GM19238 (cell line): ENCODE data around the gene CCSER1.

Source experiments
- DNase-seq: peaks from one replicate; pipeline ENCODE4 v3.0.0; 2011; ENCODE audit warnings: low spot score; ENCODE audit not compliant: insufficient read length

CCSER1 gene

DNA sequence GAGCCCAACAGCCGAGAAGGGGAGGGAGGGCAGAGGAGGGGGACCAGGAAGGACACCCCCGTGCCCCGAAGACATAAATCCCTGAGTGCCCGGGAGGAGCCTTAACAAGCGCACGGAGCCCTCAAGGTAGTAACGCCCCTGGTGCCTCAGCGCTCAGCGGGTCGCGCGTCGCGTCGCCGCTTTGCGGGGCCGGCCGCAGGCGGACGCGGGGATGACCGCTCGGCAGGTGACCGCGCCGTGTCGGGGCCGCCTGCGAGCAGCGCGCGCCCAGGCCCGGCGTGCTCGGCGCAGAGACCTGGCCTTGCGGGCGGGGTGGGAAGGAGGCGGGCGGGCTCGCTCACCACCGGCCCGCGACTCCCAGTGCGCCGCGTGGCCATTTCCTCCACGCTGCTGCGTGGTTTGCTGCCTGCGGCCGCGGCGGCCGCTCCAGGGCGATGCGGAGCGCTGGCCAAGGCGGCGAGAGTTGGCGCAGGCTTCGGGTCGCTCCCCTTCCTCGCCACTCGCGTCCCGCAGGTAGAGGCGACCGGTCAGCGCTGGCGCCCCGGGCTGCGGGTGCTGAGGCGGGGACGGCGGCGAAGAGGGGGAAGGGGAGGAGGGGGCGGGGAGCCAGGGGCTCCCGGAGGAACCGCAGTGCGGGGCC, 632 bp downstream of the CCSER1 start:
- no peak for DNase-seq

DNA sequence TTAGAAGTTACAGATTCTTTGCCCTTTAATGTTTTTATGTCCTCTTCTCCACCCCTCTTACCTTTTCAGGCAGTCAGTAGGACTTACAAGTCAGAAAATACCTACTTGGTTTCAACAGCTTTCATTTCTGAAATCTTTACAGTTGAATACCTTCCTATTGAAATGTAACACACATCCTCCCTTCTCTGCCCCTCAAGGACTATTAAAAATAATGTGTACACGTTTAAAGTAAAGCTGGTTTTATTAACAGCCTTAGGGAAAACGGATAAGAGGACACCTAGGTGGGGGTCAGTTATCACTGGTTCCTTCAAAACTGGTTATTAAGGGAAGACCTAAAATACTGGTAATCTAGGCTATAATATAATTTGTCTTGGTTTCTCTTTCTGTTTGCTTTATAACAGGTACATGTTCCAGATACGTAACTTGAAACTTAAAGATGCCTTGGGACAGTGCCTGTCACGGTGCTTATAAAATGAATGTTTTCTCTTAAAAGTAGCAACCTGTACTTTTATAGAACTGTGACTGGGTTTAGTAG, 1.8 kb downstream of the CCSER1 start:
- no peak for DNase-seq

DNA sequence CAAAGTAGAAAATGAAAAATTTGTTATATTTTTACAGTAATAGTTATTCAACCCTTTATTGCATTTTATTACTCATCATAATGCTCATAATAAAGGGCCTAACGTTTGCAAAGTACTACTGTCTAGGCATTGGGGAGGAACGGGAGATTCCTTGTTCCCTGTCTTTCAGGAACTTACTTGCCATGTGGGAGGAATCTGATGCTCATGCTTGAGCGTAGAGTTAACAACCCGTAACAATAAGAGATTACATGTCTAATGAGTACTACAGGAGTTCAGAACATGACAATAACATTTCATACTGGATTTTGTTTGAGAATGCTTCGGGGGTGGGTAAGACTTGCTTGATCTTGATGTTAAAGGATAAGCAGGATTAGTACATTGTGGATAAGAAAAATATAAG, 2.9 kb downstream of the CCSER1 start:
- DNase-seq, result no peak

DNA sequence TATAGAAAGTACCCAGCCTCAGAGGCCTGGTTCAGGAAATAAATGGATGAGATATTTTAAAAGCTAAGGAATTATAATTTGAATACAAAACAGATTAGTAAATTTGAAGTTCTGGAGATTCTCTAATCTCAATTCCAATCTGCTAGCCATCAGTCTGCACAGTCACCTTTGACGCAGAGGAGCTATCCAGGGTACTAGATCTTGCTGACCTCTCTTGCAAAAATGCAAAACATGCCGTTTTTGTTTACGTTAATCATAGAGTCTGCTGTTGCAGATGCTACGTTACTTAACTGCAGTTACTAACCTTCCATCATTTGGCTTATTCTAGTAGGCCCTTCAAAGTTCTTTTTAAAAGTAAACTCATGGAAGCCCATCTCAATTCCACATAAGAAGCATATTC, 10.4 kb downstream of the CCSER1 start:
- DNase-seq, result no peak

DNA sequence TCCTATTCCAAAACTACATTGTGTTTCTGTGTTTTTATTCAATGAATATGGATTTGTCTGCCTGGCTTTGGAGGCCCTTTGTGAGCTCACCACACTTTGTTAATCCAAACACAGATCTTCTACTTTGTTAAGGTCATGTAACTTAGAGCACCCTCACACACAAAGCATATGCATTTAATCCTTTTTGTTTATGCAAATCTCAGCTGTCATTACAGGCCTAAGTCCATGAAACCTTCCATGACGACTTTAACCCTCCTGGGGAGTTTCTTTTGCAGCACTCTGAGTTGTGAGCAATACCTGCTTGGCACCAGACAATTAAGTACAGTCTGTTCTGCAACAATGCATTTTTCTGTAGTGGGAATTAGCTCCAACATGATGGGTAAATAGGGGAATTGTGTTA, 14.9 kb downstream of the CCSER1 start:
- DNase-seq, result no peak

DNA sequence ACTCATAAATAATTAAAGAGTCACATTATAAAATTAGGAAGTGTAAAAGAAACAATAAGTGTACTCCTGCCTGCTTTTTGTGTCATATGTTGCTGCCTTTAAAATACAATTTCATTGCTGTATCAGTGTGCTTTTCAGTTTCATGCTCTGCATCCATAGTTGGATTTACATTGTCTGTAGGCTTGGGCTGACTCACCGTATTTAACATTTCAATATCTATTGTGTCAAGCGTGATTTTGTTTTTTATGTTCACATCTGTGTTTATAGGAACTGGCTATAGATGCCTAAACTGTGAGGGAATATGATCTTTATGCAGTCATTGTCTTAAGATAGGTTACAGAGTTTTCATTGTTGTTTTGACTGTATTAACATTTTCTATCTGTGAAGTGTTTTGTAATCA, 18.1 kb downstream of the CCSER1 start:
- DNase-seq, result no peak

GRCh38 chr4:90146306-90146705, 19.1 kb downstream of the CCSER1 start:
- DNase-seq, result no peak

DNA sequence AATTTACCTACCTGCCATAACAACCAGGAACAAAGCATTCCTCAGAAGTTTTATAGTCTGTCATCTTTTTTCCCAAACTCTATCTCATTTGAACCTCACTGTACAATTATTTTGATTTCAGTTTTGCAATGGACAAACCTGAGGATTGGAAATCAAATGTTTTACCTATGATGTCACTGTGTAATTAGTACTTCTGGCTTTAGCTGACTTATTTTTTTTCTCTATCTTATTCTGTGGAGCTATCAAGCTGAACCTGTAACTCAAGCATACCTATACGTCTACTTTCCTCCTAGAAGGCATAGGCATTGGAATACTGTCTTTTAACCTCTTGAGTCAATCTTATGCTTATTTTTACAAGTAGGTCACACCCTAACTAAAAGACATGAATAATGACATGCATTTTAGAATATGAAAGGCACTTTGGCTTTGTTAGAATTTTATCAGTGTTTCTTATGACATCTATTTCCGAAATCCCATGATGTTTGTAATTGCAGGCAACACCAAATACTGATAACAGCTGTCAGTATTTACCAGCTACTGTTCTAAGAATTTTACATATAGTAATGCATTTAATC, 21.5 kb downstream of the CCSER1 start:
- no peak for DNase-seq

DNA sequence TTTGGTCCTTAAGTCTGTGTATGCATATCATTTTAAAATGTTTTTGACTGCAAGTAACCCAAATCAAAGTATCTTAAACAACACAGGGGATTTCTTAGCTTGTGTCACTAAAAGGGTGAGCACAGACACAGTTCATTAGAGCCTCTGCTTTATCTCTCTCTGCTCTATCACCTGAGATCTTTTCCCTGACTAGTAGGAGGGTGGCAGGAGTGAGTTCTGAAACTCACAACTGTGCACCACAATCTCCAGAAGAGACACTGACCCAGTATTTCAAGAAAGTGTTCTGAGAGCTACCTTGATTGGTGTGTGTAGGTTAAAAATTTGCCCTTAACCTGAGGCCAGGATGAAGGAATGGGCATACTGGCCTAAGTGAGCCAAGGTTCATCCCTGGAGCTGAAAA, 24.8 kb downstream of the CCSER1 start:
- no peak for DNase-seq

DNA sequence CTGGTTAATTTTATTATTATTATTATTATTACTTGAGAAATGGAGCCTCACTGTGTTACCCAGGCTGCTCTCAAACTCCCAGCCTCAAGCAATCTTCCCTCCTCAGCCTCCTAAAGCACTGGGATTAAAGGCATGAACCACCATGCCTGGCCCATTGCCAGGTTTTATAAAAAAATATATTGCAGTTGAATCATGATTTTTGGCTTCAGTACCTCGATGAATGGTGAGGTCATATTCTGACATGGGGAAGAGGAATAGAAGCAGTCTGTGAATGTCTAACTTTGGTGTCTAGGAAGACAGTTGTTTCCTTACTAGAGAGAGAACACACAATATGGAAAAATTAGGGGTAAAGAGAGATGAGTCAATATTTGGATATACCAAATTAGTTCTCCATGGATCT, 32.0 kb downstream of the CCSER1 start:
- no peak for DNase-seq

DNA sequence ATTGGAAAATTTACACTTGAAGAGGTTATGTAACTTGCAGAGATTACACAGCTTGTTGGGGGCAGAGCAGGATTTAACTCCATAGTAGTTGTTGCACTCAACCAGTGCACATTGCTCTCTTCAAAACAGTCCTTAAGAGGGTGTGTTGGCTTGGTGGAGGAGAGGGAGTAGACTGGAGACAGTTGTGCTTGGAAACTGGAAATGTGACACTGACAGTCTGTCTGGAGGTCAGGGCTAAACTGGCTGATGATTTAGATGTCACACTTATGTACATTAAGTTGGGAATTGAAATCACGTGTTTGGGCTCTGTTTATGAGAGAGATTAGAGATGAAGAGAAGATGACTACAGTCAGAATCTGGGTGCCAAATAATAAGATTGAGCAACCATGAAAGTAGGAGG, 32.9 kb downstream of the CCSER1 start:
- no peak for DNase-seq

DNA sequence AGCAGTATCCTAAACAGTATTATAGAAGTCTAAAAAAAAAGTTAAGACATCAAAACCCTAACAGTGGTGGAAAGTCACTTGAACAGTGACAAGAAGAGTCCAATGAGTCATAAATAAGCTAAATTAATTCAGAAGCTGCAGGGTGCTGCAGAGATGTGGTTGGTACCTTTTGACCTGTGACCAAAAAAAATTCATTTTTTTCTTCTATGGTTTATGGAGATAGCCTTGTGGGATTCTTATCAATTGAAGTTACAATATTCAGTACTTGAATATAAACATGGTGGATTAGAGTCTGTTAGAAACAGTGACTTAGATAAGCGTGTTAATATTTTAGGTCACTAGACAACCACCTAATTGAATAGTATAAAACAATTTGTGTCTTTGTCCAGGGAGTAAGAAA, 35.4 kb downstream of the CCSER1 start:
- DNase-seq, result no peak

GRCh38 chr4:90163872-90164271, 36.7 kb downstream of the CCSER1 start:
- DNase-seq, result no peak

GRCh38 chr4:90165883-90166282, 38.7 kb downstream of the CCSER1 start:
- no peak for DNase-seq

- DNase-seq, result no peak
These were observed 44.3 kb downstream of the CCSER1 start for GRCh38 chr4:90171491-90171890.

DNA sequence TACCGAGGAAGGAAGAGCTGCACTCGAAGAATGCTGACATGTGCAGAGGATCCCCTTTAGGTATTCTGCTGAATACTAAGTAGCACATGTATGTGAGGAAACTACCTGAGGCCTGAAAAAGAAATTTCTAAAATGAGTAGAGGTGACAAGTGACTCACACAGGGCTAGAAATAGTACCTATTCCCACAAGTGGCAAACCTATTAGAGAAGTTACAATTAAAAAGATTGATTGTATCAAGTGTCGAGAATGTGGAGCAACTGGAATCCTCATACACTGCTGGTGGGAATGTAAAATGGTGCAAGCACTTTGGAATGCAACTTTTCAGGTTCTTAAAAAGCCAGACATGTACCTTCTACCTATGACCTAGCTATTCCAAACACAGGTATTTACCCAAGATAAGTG, 47.4 kb downstream of the CCSER1 start:
- no peak for DNase-seq

- no peak for DNase-seq
These were observed 54.5 kb downstream of the CCSER1 start for GRCh38 chr4:90181644-90182043.

- DNase-seq, result no peak
These were observed 56.1 kb downstream of the CCSER1 start for GRCh38 chr4:90183254-90183653.

- DNase-seq, result no peak
These were observed 57.4 kb downstream of the CCSER1 start for GRCh38 chr4:90184560-90184959.

DNA sequence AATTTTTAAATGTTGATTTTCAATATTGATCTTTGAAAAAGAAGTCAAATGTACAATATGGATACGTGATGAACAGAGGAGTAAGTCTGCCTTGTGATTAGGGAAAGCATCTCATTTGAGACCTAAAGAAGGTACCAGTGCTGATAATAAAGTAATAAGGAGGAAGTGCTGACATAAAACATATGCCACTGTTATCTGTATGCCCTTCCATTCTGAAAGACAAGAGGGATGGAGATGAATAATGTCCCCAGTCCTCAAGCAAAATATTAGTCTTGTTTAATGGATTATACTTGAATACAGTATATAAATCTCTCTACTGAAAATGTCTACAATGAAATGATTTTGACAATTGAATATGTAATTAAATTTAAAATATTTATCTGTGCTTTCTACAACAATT, 58.2 kb downstream of the CCSER1 start:
- no peak for DNase-seq

DNA sequence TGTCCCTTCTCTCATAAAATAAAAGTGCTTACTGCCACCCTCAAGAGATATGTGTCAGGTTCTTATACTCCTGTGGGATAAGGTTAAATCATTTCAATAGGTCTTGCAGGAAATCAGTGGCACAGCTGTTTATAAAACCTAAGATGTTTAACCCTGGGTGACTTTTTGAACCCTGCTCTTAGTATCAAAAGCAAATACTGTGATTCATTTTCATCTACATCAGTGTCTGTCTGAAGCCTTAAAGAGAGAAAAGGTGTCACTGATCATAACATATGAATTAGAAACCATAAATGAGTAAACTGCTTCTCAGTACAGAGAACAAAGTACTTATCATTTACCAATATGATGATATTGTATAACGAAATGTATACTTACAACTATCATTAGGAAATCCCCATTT, 59.0 kb downstream of the CCSER1 start:
- no peak for DNase-seq

DNA sequence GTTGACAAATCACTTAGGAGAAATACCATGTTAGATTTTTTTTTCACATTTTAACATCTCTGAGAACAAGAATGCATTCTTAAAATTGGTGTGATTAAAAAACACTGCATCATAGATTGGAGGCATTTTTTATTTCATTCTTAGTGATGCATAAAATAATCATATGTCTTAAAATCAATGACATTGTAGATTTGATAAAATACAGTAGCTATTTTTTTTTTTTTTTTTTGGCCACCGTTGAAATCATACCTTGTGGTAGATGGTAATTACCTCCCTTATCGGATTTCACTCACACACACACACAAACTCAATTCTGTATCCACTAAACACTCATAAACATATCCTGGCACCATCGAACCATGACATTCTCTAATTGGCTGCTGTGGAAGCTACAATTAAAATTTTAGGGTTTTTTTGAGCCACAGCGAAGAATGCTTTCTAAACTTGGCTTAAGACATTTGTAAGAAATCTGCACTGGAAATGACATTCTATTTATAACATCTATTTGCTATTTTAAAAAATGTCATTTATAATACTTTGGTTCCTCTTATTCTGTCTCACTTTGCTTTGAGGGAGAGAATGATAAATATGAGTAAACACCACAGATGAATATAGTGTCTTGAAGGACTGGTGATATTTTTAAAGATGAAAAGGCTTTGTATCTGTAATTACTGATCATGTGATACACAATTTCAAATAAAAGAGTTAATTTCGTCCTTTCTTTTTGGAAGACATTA, 60.1 kb downstream of the CCSER1 start:
- DNase-seq, result no peak

- no peak for DNase-seq
These were observed 62.0 kb downstream of the CCSER1 start for GRCh38 chr4:90189178-90189577.
